Endometrial microvascular endothelial cells (primary cell): ENCODE measurements around the gene ACOX2. TPM values are rescaled to one million over a fixed set of nuclear protein-coding genes. Genes with fewer than 3 reads are reported as not detected.

Source experiments
- in situ Hi-C: cut with HindIII; loops from 2 replicates; pipeline ENCODE4 v1.10.0; 2017; ENCODE audit warnings: low sequenced_read_pairs, low pct_unique_long_range_greater_than_20kb; ENCODE audit errors: inconsistent ontology term
- total RNA-seq: library from RNA; depleted of rRNA; stranded (reverse); fragments of >200 nt; gene quantifications from one replicate; pipeline ENCODE4 v1.2.3, GENCODE V29; 2015; ENCODE audit errors: inconsistent ontology term

ACOX2 gene
- total RNA-seq, result 4.3 TPM

GRCh38 chr3:58536501-58537411 lies at the start of gene ACOX2:
TSS of gene ACOX2 (minus strand) at chr3:58537190. CDS start at chr3:58535106, 2,084 bp downstream.
- in situ Hi-C loops, result no loop called here

- in situ Hi-C loops, result no loop called here
These were observed 49.0 kb upstream of the ACOX2 start for GRCh38 chr3:58585994-58586393.

DNA sequence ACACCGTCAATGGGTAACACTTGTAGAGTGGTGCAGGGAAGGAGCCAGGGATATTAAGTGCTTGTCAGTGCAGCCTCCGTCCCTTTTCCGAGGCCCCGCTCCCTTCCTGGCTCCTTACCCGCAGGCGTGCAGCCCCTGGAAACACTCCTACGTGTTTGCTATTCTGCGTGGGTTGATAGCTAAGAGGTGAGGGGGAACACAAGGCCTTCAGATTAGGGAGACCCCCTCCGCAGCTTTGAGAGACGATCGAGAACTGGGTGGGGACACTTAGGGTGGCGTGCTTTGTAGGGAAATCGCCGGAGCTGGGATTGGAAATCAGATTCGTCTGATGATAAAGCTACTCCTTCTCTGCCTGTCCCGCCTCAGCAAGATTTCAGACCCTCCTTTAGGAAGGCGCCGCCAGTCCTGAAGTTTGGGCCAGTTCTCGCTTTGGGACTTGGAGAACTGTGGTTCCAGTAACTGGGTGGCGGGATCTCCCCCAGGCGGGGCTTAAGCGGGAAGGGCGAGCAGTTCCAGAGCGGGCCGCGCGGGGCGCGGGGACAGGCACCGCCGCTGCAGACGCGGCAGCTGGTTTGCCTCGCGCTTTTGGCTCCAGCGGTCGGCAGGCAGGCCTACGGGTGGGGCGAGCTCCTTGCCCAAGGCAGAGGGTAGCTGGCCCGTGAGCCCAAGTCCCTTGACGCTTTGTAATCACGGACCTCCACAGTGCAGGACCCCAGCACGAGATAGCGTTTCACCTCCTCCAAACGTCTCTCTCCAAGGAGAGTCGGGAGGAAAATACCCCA lies 48.2 kb upstream of the ACOX2 start:
- in situ Hi-C loops, result no loop called here

DNA sequence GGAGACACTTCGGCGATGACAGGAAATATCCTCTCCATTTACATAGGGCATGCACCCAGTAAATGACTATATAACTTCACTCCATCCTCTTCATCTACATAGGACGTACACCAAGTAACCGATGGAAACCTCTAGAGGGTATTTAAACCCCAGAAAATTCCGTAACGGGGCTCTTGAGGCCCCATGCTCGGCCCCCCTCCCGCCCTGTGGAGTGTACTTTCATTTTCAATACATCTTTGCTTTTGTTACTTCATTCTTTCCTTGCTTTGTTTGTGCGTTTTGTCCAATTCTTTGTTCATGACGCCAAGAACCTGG lies 47.7 kb upstream of the ACOX2 start:
- in situ Hi-C loops, result no loop called here

DNA sequence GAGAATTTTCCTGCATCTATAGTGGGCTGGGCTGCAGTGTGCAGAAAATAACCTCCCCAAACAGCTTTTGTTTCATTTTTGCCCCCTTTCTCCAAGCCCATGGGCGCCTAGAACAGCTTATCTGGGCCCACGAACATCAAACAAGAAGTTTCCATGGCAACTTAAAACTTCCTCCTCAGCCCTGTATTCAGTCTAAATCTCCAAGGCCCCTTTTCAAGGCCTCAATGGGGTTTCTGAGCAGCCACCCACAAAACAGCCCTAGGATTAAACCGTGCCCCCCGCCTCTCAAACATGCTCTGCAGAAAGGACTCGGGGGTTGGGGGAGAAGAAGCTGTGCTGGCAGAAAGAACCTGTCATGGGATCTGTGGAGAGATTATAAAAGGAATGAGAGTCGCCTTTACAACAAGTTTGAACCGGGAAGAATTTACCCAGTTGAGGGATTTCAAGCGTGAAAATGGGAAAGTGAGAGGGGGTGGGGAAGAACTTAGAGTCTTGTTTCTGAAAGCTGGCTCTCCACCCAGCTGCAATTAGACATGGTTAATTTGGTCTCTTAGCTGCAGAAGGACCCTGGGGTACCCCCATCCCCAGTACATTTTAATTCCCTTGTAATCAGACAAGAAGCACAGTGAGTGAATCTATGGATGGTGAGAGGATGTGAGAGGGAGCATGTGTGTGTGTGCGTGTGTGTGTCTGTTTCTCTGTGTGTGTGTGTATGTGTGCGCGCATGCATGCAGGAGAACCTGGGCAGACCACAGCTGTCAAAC lies 44.5 kb upstream of the ACOX2 start:
- in situ Hi-C loops, result no loop called here

DNA sequence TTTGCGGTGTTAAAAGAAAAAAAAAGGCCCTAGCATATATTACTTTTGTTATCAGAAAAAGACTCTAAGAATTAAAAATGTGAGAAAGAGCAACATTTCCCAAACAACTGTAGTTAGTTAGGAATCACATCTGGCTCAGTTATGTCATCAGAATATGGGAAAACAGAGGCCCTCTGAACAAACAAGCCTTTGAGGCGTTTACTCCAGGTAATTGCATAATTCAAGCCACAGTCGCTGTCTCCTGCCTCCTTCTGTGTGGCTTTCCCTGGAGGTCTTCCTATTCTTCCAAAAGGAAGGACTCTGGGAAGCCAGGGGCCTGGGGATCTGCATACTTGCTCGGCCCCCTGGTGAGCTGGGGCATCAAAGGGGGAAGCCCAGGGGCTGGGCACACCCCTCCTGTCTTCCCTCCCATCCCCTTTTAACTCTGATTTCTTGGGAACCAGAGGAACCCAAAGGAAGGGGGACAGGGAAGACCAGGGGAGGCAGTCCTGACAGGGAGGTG lies 43.9 kb upstream of the ACOX2 start:
- in situ Hi-C loops, result no loop called here

DNA sequence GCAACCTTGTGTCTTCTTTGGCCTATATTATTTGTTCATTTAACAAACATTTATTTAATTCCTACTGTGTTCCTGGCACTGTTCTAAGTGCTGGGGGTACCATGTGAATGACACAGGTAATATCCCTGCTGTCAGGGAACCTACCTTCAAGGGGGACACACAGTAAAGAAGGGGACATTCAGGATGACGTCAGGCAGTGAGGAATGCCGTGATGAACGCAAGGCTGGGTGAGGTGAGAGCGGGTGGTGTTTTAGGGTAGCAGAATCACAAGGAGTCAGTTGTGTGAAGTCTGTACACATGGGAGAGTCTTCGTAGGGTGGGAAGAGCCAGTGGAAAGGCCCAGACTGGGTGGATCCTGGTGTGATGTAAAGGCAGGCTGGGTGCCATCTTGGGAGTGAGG lies 41.9 kb upstream of the ACOX2 start:
- in situ Hi-C loops, result no loop called here

DNA sequence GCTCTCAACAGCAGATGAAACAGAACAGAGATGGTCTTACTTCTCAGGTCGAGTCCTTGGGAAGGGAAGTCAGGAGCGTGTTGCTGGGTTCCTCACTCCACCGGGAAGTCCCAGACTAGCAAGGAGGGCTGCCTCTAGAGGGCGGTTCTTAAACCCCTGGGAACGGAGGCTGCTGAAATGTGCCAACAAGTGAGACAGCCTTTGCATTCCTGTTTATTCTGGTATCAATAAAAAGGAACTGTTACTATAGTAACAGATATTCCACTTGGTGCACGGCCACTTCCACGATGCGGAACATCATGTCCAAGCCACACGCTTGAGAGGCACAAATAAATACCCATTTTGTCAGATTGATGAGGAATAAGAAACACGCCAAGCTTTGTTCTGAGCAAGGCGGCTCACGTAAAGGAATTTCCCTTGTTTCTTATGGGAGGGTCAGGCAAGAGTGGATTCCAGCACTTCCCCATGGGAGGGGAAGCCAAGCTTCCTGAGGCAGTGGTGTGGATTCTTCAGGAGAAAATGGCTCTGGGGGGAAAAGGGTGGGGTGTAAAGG lies 40.4 kb upstream of the ACOX2 start, which contains the start of gene FAM107A:
TSS of gene FAM107A (minus strand) at position 123 of the 553 bp plus-strand sequence. CDS start 7,531 bp downstream, outside the sequence.
- in situ Hi-C loops, result no loop called here

DNA sequence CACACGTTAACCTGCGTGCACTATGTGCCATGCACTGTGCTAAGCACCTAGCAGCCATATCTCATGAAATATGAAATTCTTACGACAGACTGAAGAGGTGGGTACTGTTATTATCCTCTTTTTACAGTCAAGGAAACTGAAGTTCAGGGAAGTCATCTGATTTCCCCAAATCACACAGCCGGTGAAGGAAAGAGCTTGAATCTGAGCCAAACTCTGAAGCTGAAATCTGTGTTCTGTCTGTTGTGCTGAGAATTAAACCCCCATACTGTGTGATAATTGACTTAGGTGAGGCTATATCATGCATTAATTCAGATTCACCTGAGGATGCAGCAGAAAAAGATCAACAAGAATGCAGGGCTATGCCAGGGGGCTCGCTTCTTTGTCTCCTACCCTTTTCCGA lies 39.7 kb upstream of the ACOX2 start:
- in situ Hi-C loops, result no loop called here

- in situ Hi-C loops, result no loop called here
These were observed 39.1 kb upstream of the ACOX2 start for GRCh38 chr3:58575971-58576652.

- in situ Hi-C loops, result no loop called here
These were observed 37.7 kb upstream of the ACOX2 start for GRCh38 chr3:58574682-58575081.

DNA sequence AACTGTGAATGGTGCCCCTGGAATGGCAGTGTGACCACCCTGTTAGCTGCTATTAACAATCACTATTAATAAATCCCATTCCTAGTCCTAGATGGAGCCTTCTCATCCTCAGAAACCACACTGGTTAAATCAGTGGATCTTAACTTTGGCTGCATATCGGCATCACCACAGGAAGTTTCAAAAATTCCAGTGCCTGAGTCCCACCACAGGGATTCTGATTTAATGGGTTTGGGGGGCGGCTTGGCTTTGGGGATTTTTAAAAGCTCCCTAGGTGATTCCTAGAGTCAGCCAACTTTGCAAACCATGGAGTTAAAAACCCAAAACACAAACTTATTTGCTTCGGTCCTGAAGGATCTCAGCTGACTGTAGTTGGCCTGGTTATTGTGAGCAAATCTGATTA lies 37.1 kb upstream of the ACOX2 start:
- in situ Hi-C loops, result no loop called here

GRCh38 chr3:58573640-58574039 lies 36.6 kb upstream of the ACOX2 start:
- in situ Hi-C loops, result no loop called here

GRCh38 chr3:58572634-58573230 lies 35.7 kb upstream of the ACOX2 start:
- in situ Hi-C loops, result no loop called here

GRCh38 chr3:58572013-58572633 lies 35.1 kb upstream of the ACOX2 start:
- in situ Hi-C loops, result no loop called here

DNA sequence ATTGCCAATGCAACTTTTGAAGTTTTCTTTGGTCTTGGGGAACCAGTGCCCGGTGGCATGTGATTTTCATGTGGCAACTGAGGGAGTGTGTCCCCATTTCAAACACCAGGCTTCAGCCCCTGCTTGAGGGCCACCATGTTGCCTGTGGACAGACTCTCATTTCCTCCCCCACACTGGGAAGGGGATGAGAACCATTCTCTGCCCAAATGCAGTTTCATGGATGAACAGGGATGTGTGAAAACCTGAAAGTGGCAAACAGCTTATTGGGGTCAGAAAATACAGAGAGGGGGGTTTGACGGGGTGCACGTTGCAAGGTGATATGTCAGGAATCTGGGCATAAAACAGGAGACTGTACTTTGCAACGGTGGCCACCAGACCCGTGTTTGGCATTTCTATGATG lies 33.9 kb upstream of the ACOX2 start:
- in situ Hi-C loops, result no loop called here

DNA sequence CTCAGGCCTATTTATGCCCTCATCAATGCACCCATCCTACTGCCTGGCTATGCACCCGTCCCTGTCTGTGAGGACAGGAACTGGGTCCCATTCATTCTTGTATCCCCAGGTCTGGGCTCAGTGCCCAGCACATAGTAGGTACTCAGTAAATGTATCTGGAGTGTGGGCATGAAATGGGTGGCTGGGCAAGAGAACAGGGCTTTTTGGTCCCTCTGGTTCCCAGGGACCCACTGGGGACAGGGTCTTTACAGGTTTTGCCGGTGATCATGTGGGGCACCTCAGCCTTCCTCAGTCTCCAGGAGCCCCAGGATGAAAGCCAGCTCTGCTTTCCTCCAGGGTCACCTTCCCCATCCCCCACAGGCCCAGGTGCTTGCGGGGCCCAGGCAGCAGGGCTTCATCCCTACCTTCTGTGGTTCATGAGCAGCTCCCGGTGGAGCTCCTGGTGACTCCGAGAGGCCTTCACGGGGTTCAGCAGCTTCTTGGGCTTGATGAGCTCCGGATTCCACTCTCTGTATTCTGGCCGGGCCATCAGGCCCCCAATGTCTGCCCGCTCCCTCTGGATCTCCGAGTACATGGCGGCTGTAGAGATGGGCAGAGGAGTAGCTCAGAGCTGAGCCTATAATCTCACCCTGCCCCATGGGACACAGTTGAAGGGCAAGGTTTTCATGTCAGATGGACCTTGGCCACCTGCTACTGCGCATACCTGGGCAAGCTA lies 32.5 kb upstream of the ACOX2 start:
- in situ Hi-C loops, result no loop called here
